HCT116 (cell line): ENCODE measurements around the gene TYW1B.
"Not testable (repeated sequence)": the region's sequence is repeated elsewhere in the genome, so short reads cannot be mapped to it uniquely, and the experiment has no call there.

Source experiments
- CTCF ChIP-seq, 3 experiments: fragments of 200-600 bp in 1 of 3; sonication (generic) in 1 of 3; IDR thresholded peaks in 2 of 3; conservative IDR thresholded peaks in 1 of 3; 2 replicates each; pipeline ENCODE4 v1.5.1; 2012 to 2017; ENCODE audit warnings: low read depth in 2 of 3, low read length in 2 of 3, antibody characterized with exemption in 1 of 3, borderline replicate concordance in 1 of 3, control low read depth in 1 of 3, mild to moderate bottlenecking in 1 of 3, mixed read lengths in 1 of 3, mixed run types in 1 of 3, moderate library complexity in 1 of 3; ENCODE audit not compliant: insufficient read depth in 1 of 3
- EZH2phosphoT487 ChIP-seq: fragments of 200-600 bp; IDR thresholded peaks from 2 replicates; pipeline ENCODE4 v1.6.1; 2018; ENCODE audit warnings: antibody characterized with exemption, borderline replicate concordance
- POLR2A ChIP-seq: IDR thresholded peaks from 2 replicates; pipeline ENCODE4 v1.7.0; 2011; ENCODE audit warnings: borderline replicate concordance; ENCODE audit not compliant: insufficient read depth, insufficient read length; ENCODE audit errors: extremely low read depth
- POLR2AphosphoS5 ChIP-seq: IDR thresholded peaks from 2 replicates; pipeline ENCODE4 v1.6.1; 2011; ENCODE audit warnings: mild to moderate bottlenecking, low read depth, low read length, moderate library complexity
- SIN3A ChIP-seq: IDR thresholded peaks from 2 replicates; pipeline ENCODE4 v1.6.1; 2012; ENCODE audit warnings: low read depth

- TF ChIP-seq POLR2A; CTCF (IDR thresholded peaks at IDR 0.05 in 2 of 3, conservative IDR thresholded peaks at IDR 0.05 in 1 of 3; ENCODE audit: borderline replicate concordance in 1 of 3, insufficient read depth in 1 of 3, low read depth in 2 of 3, low read length in 2 of 3); POLR2AphosphoS5; SIN3A; EZH2phosphoT487: not testable (repeated sequence)
Observed at GRCh38 chr7:72852937-72853336, 24.9 kb upstream of the TYW1B start.
